SK-N-MC (cell line): ENCODE results near the gene PLA2G4C.
"Not testable (repeated sequence)": the region's sequence is repeated elsewhere in the genome, so short reads cannot be mapped to it uniquely, and the experiment has no call there.

Experiments used
- EZH2 ChIP-seq: fragments of 200-600 bp; sonication (generic); IDR thresholded peaks from one replicate; pipeline ENCODE4 v1.6.1; 2017; ENCODE audit warnings: antibody characterized with exemption
- FOXP2 ChIP-seq: optimal IDR thresholded peaks from 2 replicates; pipeline ENCODE3; 2011; ENCODE audit warnings: mild to moderate bottlenecking, moderate library complexity; ENCODE audit not compliant: insufficient read depth; ENCODE audit errors: extremely low read length, control extremely low read depth
- POLR2AphosphoS5 ChIP-seq: IDR thresholded peaks from 2 replicates; pipeline ENCODE4 v1.6.1; 2012; ENCODE audit warnings: mild to moderate bottlenecking, low read depth, low read length, borderline replicate concordance

DNA sequence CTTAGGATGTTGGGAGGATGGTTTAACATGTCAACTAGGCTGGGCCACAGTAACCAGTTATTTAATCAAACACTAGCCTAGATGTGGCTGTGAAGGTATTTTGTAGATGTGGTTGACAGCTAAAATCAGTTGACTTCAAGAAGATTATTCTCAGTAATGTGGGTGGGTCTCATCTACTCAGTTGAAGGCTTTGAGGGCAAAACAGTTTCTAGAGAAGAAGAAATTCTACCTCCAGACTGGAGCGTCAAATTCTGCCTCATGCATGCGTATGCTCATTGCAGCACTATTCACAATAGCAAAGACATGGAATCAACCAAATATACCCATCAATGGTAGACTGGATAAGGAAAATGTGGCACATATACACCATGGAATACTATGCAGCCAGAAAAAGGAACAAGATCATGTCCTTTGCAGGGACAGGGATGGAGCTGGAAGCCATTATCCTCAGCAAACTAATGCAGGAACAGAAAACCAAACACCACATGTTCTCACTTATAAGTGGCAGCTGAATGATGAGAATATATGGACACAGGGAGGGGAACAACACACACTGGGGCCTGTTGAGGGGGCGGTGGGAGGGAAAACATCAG, 40.3 kb downstream of the PLA2G4C start:
- not testable (repeated sequence) for TF ChIP-seq POLR2AphosphoS5, EZH2, FOXP2
